Activated CD4-positive, alpha-beta T cell treated with anti-CD3 and anti-CD28 coated beads, Interleukin-2, amount 50 U/mL, for 16 hours (primary cell): ENCODE data around the gene INTS1.

Experiments
- DNase-seq: peaks from one replicate; pipeline ENCODE4 v3.0.0-alpha.2; 2020

INTS1 gene

GRCh38 chr7:1503816-1504775 is at the start of gene INTS1:
Gene INTS1 (minus strand): TSS chr7:1504389. CDS start chr7:1503960, 429 bp downstream.
- peak; percentile 94 for DNase-seq

GRCh38 chr7:1553512-1554210 is 49.5 kb upstream of the INTS1 start:
- no peak for DNase-seq

- no peak for DNase-seq
Observed at GRCh38 chr7:1552200-1552599, 48.0 kb upstream of the INTS1 start.

- DNase-seq: no peak
Observed at GRCh38 chr7:1550846-1551155, 46.6 kb upstream of the INTS1 start.

GRCh38 chr7:1550005-1550845 is 46.0 kb upstream of the INTS1 start:
- DNase-seq: no peak

GRCh38 chr7:1549357-1550004 is 45.3 kb upstream of the INTS1 start:
- DNase-seq: no peak

- DNase-seq: no peak
Observed at GRCh38 chr7:1548944-1549343, 44.8 kb upstream of the INTS1 start.

GRCh38 chr7:1548438-1548831 is 44.2 kb upstream of the INTS1 start:
- no peak for DNase-seq

- no peak for DNase-seq
Observed at GRCh38 chr7:1547777-1548437, 43.7 kb upstream of the INTS1 start.

GRCh38 chr7:1546909-1547776 is 43.0 kb upstream of the INTS1 start:
- no peak for DNase-seq

- DNase-seq: no peak
Observed at GRCh38 chr7:1546274-1546908, 42.2 kb upstream of the INTS1 start.

- no peak for DNase-seq
Observed at GRCh38 chr7:1545417-1546246, 41.4 kb upstream of the INTS1 start.

GRCh38 chr7:1544896-1545416 is 40.8 kb upstream of the INTS1 start:
- DNase-seq: no peak

- DNase-seq: no peak
Observed at GRCh38 chr7:1544178-1544895, 40.1 kb upstream of the INTS1 start.

GRCh38 chr7:1543826-1544177 is 39.6 kb upstream of the INTS1 start:
- DNase-seq: no peak

GRCh38 chr7:1542841-1543747 is 38.9 kb upstream of the INTS1 start:
- no peak for DNase-seq

GRCh38 chr7:1542329-1542728 is 38.1 kb upstream of the INTS1 start:
- DNase-seq: no peak
